ENCODE measurements around the gene ABCG4.

- TF ChIP-seq CTCF (IDR thresholded peaks at IDR 0.05; ENCODE audit: low read length): no peak
- no peak for TF ChIP-seq EZH2 (IDR thresholded peaks at IDR 0.05; ENCODE audit: borderline replicate concordance, low read length)
Observed at GRCh38 chr11:119189393-119189792, 40.5 kb downstream of the ABCG4 start.
